GM21528 (cell line): ENCODE results near the gene B4GALNT4.
"Not testable (repeated sequence)": the region's sequence is repeated elsewhere in the genome, so short reads cannot be mapped to it uniquely, and the experiment has no call there.

Source experiments
- ATAC-seq: cut with Tn5 transposase; IDR thresholded peaks from one replicate; pipeline ENCODE4 v1.9.1; 2021; ENCODE audit warnings: mild to moderate bottlenecking, moderate library complexity; ENCODE audit not compliant: unreplicated experiment, low FRiP score

Gene B4GALNT4

GRCh38 chr11:416757-417621 lies 47.7 kb downstream of the B4GALNT4 start:
- ATAC-seq: no peak

DNA sequence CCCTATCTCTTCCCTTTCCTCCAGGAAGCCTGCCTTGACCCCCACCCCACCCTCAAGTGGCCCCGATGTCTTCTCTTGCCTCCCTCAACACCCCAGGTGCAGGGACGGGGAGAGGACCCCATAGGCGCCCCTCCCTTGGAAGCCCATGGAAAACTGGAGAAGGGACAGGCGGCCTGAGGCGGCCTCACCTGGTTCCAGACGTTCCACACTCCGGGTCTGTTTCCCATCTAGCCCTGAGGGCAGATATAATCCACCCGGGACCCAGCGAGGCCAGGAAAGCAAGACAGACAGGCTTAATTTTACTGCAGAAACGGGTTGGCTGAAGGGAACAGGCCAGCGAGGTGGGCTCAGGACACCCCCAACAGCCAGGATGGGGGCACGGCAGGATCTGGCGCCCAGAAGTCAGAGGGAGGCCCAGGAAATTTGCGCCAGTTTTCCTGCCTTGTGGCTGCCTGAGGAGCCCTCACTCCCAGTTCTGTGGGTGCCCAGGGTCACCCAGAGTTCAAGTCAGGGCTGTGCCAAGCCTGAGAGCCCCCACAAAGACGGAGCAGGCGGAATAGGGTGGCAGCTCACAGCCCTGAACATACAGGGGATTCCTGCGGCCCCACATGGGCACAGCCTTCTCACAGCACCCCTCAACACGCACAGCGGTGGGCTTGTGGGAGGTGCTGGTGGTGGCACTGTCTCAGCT lies 48.5 kb downstream of the B4GALNT4 start:
- no peak for ATAC-seq

GRCh38 chr11:418343-419247 lies 49.3 kb downstream of the B4GALNT4 start:
- no peak for ATAC-seq

DNA sequence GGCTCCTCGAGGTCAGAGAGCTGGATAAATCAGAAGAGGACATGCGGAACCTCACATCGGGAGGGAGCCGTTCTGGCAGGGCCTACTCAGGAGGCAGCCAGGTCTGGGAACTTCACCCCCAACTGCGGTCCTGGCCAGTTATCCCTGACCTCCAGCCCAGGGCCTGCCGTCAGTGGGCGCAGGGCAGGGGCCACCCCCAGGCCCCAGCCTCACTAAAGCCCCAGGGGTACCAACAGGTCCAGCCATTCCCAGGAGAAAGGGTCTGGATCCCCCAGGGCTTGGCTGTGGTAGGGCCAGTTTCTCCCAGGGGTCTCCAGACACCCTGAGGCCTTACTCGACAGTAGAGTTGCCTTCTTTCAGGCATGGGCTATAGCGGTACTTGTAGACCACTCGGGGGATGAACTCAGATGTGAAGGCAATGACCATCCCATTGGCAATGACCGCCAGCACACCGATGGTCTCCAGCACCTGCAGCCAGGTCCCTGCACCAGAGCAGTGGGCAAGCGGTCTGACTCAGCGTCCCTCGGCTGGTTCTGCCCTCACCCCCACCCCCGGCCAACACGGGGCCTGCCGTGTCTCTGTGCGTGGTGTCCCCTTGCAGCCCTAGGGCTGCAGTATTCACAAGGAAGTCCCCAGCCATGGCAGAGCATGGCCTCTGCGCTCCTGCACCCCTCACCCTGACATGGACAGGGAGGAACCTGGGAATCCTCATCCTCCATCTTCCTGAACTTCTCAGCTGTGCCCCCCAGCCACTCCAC lies 50.1 kb downstream of the B4GALNT4 start:
- ATAC-seq: no peak

GRCh38 chr11:420054-420910 lies 51.0 kb downstream of the B4GALNT4 start:
- ATAC-seq: no peak

- ATAC-seq: no peak
Measured at GRCh38 chr11:420911-421321, 51.6 kb downstream of the B4GALNT4 start.

DNA sequence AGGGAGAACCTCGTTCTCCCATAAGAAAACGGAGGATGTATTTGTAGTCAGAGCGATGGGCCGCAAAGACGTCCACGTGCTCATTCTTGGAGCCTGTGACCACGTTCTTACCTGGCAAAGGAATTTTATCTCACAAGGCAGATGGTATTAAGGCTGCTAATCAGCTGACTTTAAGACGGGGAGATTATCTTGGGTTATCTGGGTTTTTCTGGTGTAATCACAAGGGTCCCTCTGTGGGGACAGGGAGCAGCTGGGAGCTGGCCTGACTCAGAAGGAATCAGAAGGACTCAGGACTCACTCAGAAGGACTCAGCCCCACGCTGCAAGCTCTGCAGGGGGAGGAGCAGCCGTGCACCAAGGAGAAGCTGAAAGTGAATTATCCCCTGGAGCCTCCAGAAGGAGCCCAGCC lies 53.0 kb downstream of the B4GALNT4 start:
- ATAC-seq: no peak

- no peak for ATAC-seq
Measured at GRCh38 chr11:424232-424631, 54.9 kb downstream of the B4GALNT4 start.

DNA sequence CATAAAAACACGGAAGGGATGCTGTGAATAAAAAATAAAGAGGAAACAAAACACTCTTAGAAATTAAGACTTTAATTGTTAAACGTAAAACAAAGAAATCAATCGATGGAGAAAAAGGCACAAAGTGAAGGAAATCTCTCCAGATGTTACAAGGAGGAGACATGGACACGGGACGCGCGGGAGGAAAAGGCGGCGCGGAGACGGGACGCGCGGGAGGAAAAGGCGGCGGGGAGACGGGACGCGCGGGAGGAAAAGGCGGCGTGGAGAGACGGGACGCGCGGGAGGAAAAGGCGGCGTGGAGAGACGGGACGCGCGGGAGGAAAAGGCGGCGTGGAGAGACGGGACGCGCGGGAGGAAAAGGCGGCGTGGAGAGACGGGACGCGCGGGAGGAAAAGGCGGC lies 55.5 kb downstream of the B4GALNT4 start:
- not testable (repeated sequence) for ATAC-seq

GRCh38 chr11:425301-425700 lies 56.0 kb downstream of the B4GALNT4 start:
- ATAC-seq: no peak

GRCh38 chr11:426851-427250 lies 57.6 kb downstream of the B4GALNT4 start:
- no peak for ATAC-seq

DNA sequence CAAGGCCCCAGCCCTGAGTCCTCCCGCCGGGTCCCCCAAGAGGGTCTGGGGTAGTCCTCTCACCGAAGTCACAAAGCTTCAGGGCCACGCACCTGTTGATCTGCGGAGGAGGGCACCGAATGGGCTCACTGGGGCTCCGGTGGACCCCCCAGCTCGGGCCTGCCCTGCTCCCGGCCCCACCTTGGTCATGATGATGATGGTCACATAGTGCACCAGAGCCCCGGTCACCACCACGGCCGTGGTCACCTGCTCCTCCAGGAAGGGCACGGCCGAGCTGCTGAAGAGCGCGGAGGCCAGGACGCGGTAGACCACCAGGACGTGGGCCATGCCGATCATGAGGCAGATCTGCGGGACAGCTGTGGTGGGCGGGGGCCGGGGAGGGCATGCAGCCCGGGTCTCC lies 59.0 kb downstream of the B4GALNT4 start:
- ATAC-seq: no peak

DNA sequence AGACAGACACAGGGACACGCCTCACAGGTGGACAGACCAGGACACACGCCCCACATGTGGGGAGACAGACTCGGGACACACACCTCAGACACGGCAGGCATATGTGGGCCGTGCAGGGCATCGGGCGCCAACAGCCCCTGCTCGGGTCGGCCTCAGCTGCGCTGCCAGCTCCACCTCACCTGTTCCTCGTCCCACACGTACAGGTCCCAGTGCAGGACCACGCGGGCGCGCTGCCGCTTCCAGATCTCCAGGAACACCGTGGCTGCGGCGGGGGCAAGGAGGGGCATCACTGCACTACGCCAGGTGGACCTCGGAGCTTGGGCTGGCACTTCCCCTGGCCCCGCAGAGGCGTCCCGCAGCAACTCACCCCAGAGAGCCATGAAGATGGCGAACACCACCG lies 60.1 kb downstream of the B4GALNT4 start:
- no peak for ATAC-seq

GRCh38 chr11:429931-430456 lies 60.7 kb downstream of the B4GALNT4 start:
- ATAC-seq: no peak
